Kidney epithelial cell (primary cell): ENCODE results near the gene SLC7A4. TPM values are rescaled to one million over a fixed set of nuclear protein-coding genes. Genes with fewer than 3 reads are reported as not detected.
A peak's percentile ranks its signal among the peaks of the same experiment; 100 is the strongest.

Source experiments
- DNase-seq: peaks from one replicate; pipeline ENCODE4 v3.0.0-alpha.2; 2010; ENCODE audit warnings: low read depth
- H3K27me3 ChIP-seq: 2 replicates; pipeline ENCODE4 v1.6.0; 2011; ENCODE audit warnings: low read length; ENCODE audit not compliant: control insufficient read depth, insufficient read depth
- H3K36me3 ChIP-seq: 2 replicates; pipeline ENCODE4 v1.5.1; 2011; ENCODE audit warnings: low read length; ENCODE audit not compliant: control insufficient read depth, insufficient read depth
- H3K4me3 ChIP-seq: 2 replicates; pipeline ENCODE4 v1.5.1; 2011; ENCODE audit warnings: low read depth, mild to moderate bottlenecking, control low read depth, low read length
- total RNA-seq: library from RNA; depleted of rRNA; stranded (reverse); fragments of >200 nt; gene quantifications from 2 replicates; pipeline ENCODE4 v1.2.3, GENCODE V29; 2015
- TF ChIP-seq, protein P1 (sequence below): IDR thresholded peaks from 2 replicates; pipeline ENCODE4 v1.5.1; 2011; ENCODE audit warnings: mild to moderate bottlenecking, moderate library complexity, low read length, control low read depth, inconsistent platforms; ENCODE audit not compliant: insufficient read depth, poor library complexity, severe bottlenecking

The SLC7A4 gene
- total RNA-seq, 1 donor from 2014 or later: 2.3 TPM

DNA sequence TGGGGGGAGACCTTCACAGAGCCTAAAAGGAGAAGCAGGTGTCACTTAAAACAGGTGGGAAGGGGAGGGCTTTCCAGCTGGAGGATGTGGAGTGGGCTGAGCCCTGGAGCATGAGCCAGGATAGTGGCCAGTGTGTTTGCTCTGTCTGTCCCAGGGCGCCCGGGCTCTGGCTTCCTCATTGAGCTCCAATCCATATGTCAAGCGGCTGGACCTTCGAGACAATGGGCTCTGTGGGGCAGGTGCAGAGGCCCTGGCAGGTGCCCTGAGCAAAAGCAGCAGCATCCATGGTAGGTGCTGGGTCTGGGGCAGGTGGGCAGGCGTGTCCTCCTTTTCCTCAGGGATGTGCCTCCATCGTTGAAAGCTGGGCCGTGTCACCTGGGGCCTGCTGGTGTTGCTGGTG lies 15.4 kb upstream of the SLC7A4 start:
- TF ChIP-seq, protein P1, sequence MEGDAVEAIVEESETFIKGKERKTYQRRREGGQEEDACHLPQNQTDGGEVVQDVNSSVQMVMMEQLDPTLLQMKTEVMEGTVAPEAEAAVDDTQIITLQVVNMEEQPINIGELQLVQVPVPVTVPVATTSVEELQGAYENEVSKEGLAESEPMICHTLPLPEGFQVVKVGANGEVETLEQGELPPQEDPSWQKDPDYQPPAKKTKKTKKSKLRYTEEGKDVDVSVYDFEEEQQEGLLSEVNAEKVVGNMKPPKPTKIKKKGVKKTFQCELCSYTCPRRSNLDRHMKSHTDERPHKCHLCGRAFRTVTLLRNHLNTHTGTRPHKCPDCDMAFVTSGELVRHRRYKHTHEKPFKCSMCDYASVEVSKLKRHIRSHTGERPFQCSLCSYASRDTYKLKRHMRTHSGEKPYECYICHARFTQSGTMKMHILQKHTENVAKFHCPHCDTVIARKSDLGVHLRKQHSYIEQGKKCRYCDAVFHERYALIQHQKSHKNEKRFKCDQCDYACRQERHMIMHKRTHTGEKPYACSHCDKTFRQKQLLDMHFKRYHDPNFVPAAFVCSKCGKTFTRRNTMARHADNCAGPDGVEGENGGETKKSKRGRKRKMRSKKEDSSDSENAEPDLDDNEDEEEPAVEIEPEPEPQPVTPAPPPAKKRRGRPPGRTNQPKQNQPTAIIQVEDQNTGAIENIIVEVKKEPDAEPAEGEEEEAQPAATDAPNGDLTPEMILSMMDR: no peak
- no peaks in the 10 kb centered on the region for H3K36me3 ChIP-seq

DNA sequence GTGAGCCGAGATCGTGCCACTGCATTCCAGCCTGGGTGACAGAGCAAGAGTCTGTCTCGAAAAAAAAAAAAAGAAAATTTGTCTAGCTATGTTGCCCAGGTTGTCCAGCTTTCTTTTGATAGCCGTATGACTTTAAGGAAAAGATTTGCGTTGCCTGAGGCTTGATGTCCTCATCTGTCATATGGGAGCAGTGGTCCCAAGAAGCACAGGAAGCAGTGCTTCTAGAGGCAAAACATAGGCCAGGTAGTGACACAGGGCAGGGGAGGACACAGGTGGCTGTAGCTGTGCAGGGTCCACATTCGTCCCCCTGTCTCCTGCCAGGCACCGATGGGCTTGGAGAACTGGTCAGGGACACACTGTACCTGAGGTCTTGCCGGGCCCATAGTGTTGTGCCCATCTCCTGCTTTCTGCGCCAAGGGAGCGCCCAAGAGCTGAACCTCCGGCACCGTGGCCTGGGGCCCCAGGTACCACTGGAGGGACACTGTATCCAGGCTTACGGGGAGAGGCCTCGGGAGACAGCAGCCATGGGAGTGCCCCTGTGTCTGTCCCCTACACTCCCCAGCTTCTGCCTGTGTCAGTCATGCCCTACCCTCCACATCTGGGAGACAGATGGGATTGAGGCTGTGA lies 14.8 kb upstream of the SLC7A4 start:
- no peaks in the 10 kb centered on the region for H3K36me3 ChIP-seq
- H3K4me3 ChIP-seq: no peak overlapping the region
- H3K27me3 ChIP-seq: no peaks in the 10 kb centered on the region
- no peak for DNase-seq
- TF ChIP-seq, protein P1: no peak

More for the DNA sequence above, 15.4 kb upstream of the SLC7A4 start:
- Histone ChIP-seq H3K4me3 (no peak overlapping the region), H3K27me3 (no peaks in the 10 kb centered on the region)
- DNase-seq: no peak

DNA sequence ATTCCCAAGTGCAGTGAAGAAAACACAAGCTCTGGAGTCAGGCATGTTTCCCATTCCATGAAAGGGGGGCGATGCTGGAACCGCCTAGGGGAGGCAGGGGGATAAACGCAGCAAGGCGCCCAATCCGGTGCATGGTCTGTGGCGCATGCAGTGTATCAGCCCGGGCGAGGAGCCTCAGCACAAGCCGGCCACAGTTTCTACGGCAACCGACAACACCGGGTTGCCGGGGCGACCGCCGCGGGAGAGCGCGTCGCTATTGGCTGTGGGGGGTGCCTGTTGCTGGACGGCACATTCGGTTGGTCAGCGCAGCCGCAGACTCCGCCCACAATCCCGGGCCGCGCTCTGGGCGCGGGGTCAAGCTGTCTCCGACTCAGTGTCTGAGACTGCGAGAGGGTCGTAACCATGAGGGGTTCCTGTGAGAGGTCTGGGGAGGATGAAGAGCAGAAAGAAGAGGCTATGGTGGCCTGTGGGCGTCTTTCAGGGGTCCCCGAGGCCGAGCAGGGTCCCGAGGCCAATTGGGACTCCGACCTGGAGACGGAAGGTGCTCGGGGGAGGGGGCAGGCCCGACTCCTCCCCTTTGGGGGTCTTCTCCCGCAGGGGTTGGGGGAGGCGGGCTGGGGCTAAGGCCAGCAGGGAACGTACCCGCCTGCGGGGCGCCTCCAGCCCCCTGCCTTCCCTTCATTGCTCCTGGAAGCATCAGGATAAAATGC lies 13.4 kb upstream of the SLC7A4 start, which contains the start of gene LRRC74B:
Gene LRRC74B (plus strand): TSS at position 362 of the 710 bp plus-strand sequence. CDS start 41 bp downstream, at position 403.
- Histone ChIP-seq H3K27me3 (no peaks in the 10 kb centered on the region), H3K36me3 (no peaks in the 10 kb centered on the region), H3K4me3 (peak within 1 kb of the TSS; percentile 51)
- peak; percentile 72 for DNase-seq
- TF ChIP-seq, protein P1: no peak

DNA sequence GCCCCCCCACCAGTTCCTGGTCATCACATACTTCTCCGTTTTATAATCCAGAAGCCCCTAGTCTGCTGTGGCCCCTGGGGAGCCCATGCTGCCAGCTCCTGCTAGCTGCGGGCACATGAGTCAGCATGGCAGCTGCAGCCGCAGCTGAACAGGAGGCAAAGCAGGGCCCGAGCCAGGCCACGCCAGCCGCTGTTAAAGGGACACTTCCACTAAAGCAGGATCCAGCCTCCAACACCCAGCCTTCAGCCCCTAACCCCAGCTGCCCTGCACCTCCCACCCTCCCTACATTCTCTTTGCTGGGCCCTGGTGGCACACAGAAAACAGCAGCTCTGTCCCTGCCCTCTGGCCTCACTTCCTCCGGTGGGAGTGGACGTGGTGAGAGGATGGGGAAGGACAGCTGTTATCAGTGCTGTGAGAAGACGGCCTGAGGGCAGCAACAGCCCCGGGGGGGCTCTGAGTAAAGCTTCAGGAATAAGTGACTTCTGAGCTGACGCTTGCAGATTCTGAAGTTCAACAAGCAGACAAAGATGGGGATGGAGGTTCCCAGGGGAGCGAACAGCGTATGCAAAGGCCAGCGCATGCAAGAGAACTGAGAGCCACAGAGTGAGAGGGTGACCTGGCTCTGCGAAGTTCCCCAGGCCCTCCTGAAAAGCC lies 12.7 kb upstream of the SLC7A4 start:
- Histone ChIP-seq H3K4me3 (peak overlapping the region; percentile 10), H3K36me3 (no peaks in the 10 kb centered on the region), H3K27me3 (no peaks in the 10 kb centered on the region)
- no peak for DNase-seq
- TF ChIP-seq, protein P1: no peak

DNA sequence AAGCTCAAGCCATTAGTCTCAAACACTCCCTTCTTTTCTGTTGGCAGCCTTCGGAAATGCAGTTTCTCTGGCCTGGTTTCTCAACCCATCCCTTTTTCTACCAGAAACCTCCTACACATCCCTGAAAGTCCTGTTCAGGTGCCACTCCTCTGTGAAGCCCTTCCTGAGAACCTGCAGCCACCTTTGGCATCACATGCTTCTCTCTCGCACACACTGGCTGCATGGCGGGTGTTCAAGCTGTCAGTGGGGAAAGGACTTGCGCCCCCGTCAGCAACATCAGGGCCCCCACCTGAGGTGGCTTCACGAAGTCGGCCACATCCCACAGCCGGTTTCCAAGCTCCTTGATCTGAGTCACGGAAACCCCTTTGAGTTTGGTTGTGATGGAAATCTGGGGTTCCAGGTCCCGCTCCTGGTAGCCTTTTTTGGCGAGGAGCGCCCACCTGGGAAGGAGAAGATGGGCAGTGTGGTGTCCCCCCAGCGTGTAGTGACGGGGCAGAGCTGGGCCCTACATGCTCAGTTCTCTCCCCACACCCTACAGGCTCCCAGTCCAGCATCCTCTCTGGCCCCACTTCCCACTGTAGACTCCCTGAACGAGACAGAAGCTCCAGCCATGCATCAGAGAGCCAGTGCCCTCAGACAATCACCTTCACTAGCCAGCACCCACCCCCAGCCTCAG lies 11.6 kb upstream of the SLC7A4 start:
- H3K36me3 ChIP-seq: no peaks in the 10 kb centered on the region
- no peaks in the 10 kb centered on the region for H3K27me3 ChIP-seq
- TF ChIP-seq, protein P1: no peak
- DNase-seq: no peak
- H3K4me3 ChIP-seq: no peak overlapping the region
